M059J (cell line): ENCODE results near the gene STX4. TPM values are rescaled to one million over a fixed set of nuclear protein-coding genes. Genes with fewer than 3 reads are reported as not detected.

Experiments
- DNase-seq: peaks from one replicate; pipeline ENCODE4 v3.0.0-alpha.2; 2012; ENCODE audit warnings: low read depth
- total RNA-seq: library from RNA; depleted of rRNA; stranded (reverse); fragments of >200 nt; shearing (Covaris generic); gene quantifications from 2 replicates; pipeline ENCODE4 v1.2.3, GENCODE V29; 2014; rRNA removed

The STX4 gene
- total RNA-seq, 1 experiment from 2014 or later: 26.7 TPM

DNA sequence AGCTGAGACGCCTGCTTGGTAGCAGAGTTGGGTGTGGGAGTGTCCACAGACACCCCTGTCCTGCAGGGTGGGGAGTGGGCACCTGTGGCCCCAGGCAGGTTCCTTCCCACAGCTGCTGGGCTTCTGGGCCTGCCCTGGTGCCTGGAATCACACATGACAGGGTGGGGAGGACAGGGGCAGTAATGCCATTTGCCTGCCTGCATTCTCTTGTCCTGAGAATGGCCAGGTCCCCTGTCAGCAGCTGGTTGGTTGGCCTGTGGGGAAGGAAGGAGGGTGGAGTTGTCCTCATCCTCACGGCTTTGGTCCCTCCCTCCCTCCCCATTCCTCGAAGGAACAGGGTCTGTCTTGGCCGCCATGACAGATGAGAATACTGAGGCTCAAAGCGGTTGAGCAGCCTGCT lies 50.2 kb downstream of the STX4 start:
- DNase-seq: no peak

DNA sequence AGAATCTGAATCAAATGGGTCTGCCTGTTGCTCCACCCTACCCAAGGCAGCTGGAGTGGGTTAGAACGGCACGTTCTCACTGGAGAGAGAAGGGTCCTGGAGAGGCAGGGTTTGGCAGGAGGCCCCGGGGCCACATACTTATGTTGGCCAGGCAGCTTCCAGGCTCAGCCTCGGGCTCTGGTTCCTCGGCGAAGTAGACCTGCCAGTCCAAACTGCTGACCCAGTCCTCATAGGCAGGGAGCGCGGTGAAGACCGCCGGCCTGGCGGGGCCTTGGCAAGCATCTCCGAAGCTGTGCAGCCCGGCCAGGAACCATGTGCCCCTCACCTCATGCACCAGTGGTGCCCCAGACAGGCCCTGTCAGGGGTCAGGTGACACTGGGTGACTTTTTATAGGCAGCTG lies 50.6 kb downstream of the STX4 start:
- DNase-seq: no peak

DNA sequence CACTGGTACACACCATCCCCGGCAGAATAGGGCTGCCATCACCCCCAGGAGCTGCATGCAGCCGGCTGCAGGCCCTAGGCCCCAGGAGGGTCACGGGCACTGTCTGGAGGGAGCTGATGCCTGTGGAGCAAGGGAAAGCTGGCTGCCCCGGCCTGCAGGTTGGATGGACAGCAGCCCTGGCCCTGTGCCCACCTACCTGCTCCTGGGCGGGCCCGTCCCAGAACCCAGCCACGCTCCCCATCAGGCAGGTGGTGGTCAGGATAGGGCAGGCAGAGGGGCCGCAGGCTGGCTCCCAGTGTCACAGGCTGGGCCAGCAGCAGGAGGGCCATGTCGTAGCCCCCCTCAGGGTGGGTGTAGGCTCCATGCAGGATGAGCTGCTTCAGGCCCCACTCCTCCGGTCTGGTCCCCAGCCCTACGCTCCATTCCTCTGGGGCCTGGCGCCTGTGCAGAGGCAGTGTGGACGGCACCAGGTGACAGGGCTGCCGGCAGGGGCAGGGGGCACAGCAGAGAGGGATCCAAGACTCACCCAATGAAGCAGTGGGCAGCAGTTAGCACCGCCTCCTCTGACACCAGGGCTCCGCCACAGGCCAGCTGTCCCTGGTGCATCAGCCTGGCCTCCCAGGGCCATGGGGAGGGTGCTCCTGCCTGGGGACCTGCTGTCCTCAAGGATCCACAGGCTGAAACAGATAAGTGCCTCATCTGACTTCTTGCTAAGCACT lies 51.4 kb downstream of the STX4 start:
- no peak for DNase-seq

DNA sequence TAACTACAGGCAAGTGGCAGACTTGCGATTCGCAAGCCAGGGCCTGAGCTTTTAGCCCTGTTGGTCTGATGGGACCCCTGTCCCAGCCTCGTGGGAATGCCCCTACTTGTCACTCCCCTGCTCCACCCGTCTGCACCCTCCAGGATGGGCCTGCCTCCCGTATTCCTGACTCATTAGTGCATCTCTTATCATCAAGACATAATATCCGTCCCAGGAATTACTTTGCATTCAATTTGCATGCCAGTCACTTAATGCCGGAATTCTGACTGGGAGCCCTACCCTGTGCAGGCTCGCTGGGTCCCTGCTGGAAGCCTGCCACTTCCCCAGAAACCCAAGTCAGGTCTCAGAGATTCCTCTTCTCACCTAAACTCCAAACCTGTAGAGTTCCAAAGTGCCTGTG lies 52.1 kb downstream of the STX4 start:
- no peak for DNase-seq

DNA sequence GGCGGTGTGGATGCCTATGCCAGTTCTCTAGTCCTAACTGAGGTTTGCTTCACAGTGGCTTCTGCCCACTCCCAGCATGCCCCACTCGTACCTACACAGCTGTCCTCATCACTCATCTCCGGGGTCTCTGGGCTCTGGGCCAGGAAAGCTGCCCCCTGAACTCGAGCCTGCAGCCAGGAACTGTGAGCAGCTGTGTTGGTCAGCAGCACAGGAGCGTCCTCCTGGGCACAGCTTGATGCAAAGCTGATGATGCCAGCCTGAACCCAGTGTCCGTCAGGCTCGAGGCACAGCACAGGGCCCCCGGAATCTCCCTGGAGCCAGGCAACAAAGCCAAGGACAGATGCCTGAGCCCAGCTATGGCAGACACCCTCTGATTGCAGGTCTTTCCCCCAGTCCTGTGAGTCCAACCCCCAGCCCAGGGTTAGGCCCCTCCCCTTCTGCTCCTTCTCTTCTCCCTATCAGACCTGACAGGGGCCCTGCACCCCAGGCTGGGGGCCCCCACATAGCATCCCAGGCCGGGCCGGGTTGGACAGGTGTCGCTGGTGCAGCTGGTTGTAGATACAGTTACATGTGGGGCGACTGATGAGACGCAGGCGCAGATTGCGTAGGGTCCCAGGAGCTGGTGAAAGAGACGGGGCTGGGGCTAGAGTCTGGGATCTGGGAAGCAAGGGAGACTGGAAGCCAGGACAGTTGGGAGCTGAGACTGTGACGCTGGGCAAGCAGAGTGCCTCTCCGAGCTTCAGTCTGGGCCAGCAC lies 52.7 kb downstream of the STX4 start:
- no peak for DNase-seq

DNA sequence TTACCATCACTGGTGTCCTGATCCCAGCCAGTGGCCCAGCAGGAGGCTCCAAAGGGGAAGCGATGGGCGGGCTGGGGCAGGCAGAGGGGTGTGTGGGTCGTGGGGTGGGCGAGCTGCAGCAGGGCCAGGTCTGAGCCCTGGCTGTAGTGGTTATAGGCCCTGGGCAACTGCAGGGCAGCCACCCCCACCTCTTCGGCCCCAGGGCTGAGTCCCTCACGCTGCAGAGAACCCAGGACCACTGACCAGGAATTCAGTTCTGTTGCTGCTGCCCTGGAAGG lies 53.2 kb downstream of the STX4 start:
- no peak for DNase-seq

DNA sequence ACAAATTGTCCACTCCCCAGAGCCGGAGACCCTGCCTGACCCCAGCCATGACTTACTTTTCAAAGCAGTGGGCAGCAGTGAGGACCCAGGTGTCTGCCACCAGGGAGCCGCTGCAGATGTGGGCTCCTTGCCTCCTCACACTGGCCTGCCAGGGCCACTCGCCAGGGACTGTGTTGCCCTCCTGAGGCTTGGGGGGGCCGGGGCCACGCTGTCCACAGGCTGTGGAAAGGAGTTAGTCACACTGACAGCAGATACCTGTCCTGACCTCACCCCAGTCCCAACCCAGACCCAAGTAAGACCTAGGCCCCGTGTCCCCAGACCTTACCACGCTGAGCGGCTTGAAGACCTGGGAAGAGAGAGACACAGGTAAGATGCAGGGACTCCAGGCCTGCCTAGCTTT lies 54.1 kb downstream of the STX4 start:
- DNase-seq: no peak

DNA sequence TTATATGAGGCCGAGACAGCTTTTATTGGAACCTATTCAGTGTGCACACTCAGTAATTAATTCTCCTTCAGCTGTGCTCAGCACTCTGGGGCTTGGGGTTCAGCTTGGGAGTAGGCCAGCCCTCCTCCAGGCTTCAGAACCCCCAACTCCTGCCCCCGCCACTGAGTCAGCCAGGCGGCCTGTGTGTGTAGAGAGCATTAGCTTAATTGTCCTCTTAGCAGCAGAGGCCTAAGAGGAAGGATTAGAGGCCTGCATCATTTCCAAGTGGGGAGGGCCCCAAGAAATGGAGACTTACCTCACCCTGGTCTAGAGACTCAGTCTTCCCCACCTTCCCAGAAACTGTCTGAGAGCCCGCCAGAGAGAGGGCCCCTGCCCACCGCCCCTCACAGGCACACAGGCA lies 54.6 kb downstream of the STX4 start:
- no peak for DNase-seq

DNA sequence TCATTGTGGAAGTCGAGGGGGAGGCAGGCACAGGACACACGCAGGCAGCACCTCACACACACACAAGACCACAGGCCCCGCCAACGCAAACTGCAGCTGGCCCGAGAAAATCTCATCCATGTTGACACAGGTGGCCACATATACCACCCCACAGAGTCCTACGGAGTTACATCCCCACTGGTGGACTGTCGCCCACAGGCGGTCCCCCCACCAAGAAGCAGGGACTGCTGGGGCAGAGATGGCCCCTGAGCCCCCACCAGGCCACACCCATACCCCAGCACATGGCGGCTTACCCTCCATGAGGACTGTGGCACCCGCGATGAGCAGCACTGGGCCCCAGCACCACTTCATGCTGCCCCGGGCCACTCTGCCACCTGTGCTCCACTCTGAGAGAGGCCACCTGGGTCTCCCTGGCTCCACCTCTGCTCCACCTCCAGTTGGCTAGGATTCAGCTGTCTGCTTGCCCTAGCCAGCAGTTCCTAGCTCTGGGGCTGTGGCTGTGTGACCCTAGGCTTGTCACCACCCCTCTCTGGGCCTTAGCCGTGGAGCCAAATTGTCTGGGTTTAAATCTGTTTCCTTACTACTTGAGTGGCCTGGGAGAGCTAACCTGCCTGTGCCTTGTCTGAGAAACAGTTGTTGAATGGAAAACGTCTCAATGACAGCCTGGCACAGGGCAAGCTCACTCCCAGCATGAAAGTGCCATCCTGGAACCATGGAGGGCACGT lies 55.3 kb downstream of the STX4 start, which contains the start of gene PRSS53:
PRSS53 (minus strand) TSS at position 485 of the 725 bp plus-strand sequence; CDS start at position 351, 134 bp downstream.
- no peak for DNase-seq

DNA sequence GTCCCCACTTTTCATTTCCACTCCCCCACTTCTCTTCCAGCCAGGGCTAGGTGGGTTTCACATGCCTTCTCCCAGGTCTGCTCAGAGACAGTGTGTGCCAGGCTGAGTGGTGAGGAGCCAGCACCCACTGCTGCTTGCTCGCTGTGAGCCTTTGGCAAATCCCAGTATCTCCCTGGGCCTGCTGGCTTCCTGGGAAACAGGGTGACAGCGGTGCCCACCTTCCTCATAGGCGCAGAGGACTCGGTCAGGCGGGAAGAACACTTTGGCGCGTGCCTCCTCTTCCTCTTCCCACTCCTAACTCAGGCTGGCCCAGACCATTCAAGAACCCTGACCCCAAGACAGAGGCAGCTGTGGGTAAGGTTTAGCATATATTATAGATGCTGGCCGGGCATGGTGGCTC lies 55.8 kb downstream of the STX4 start:
- no peak for DNase-seq

Other genes with a start within 250 kb of the STX4 start
- gene ZNF629, start 246.4 kb upstream of the STX4 start, total RNA-seq: 10.9 and 23.0 TPM in 2 replicates
- 33.6 and 34.7 TPM in 2 replicates for gene BCL7C, start 139.5 kb upstream of the STX4 start, total RNA-seq
- gene CTF1, start 136.9 kb upstream of the STX4 start, total RNA-seq: 0.42 TPM in 1 of 2 replicates, not detected in the other
- gene FBXL19, start 110.0 kb upstream of the STX4 start, total RNA-seq: 10.5 and 16.8 TPM in 2 replicates
- 46.0 and 58.5 TPM in 2 replicates for gene ORAI3, start 84.5 kb upstream of the STX4 start, total RNA-seq
- 1.4 and 3.9 TPM in 2 replicates for gene SETD1A, start 75.8 kb upstream of the STX4 start, total RNA-seq
- gene HSD3B7, start 48.4 kb upstream of the STX4 start, total RNA-seq: 7.0 and 8.2 TPM in 2 replicates
- gene STX1B, start 22.9 kb upstream of the STX4 start, total RNA-seq: 0.20 and 0.37 TPM in 2 replicates
- gene ZNF668, start 40.7 kb downstream of the STX4 start, total RNA-seq: 6.5 and 11.9 TPM in 2 replicates
- gene ZNF646, start 40.9 kb downstream of the STX4 start, total RNA-seq: 14.3 and 21.5 TPM in 2 replicates
- gene PRSS53, start 55.4 kb downstream of the STX4 start, total RNA-seq: 2.5 and 2.7 TPM in 2 replicates
- 193 and 223 TPM in 2 replicates for gene VKORC1, start 61.2 kb downstream of the STX4 start, total RNA-seq
- gene BCKDK, start 74.8 kb downstream of the STX4 start, total RNA-seq: 52.8 and 57.7 TPM in 2 replicates
- 45.0 and 53.3 TPM in 2 replicates for gene KAT8, start 84.1 kb downstream of the STX4 start, total RNA-seq
- 0.20 TPM in 1 of 2 replicates, not detected in the other for gene PRSS8, start 102.2 kb downstream of the STX4 start, total RNA-seq
- gene PRSS36, start 116.5 kb downstream of the STX4 start, total RNA-seq: 0.10 and 0.49 TPM in 2 replicates
- 22.4 and 29.3 TPM in 2 replicates for gene FUS, start 146.6 kb downstream of the STX4 start, total RNA-seq
- 7.9 and 8.9 TPM in 2 replicates for gene PYCARD, start 169.2 kb downstream of the STX4 start, total RNA-seq
- not detected in 2 replicates for gene TRIM72, start 180.6 kb downstream of the STX4 start, total RNA-seq
- not detected in 2 replicates for gene PYDC1, start 183.6 kb downstream of the STX4 start, total RNA-seq
- not detected in 2 replicates for gene ITGAM, start 226.4 kb downstream of the STX4 start, total RNA-seq